HEK293T (cell line): ENCODE data around the gene CMPK1.

Experiments
- CTCF ChIA-PET: fragments of 350-600 bp; formaldehyde crosslinking; extraction: SDS; loops from one replicate; lab custom pipeline; 2021; ENCODE audit warnings: antibody characterized with exemption, inconsistent platforms; lab: Yijun Ruan, JAX
- POLR2A ChIA-PET: fragments of 350-600 bp; formaldehyde crosslinking; extraction: SDS; loops from one replicate; lab custom pipeline; 2020; ENCODE audit warnings: antibody characterized with exemption, inconsistent platforms; lab: Yijun Ruan, JAX
- DNase-seq: peaks from one replicate; pipeline ENCODE4 v3.0.0; 2012; ENCODE audit warnings: mixed read lengths; ENCODE audit errors: extremely low spot score
- ARNT ChIP-seq: fragments of 450-650 bp; IDR thresholded peaks from 2 replicates; pipeline ENCODE4 v1.6.1; 2017; ENCODE audit warnings: mild to moderate bottlenecking
- BHLHE40 ChIP-seq: fragments of 450-650 bp; IDR thresholded peaks from 2 replicates; pipeline ENCODE4 v1.6.1; 2016; ENCODE audit warnings: mild to moderate bottlenecking, moderate library complexity, borderline replicate concordance
- CTBP1 ChIP-seq: fragments of 450-650 bp; IDR thresholded peaks from 2 replicates; pipeline ENCODE4 v1.6.1; 2016; ENCODE audit warnings: borderline replicate concordance
- ELF4 ChIP-seq: fragments of 450-650 bp; IDR thresholded peaks from 2 replicates; pipeline ENCODE4 v1.6.1; 2017; ENCODE audit warnings: antibody characterized with exemption
- FOXA1 ChIP-seq: fragments of 450-650 bp; IDR thresholded peaks from 2 replicates; pipeline ENCODE4 v1.6.1; 2016; ENCODE audit warnings: mild to moderate bottlenecking
- FOXK2 ChIP-seq: fragments of 450-650 bp; IDR thresholded peaks from 2 replicates; pipeline ENCODE4 v1.6.1; 2016; ENCODE audit warnings: mild to moderate bottlenecking
- FOXM1 ChIP-seq: fragments of 450-650 bp; IDR thresholded peaks from 2 replicates; pipeline ENCODE4 v1.6.1; 2017; ENCODE audit warnings: mild to moderate bottlenecking, borderline replicate concordance
- HDGF ChIP-seq: fragments of 450-650 bp; IDR thresholded peaks from 2 replicates; pipeline ENCODE4 v1.6.1; 2017; ENCODE audit warnings: antibody characterized with exemption, borderline replicate concordance
- L3MBTL2 ChIP-seq: fragments of 450-650 bp; conservative IDR thresholded peaks from 2 replicates; pipeline ENCODE4 v1.6.1; 2016; ENCODE audit warnings: mild to moderate bottlenecking
- LEF1 ChIP-seq: fragments of 450-650 bp; IDR thresholded peaks from 2 replicates; pipeline ENCODE4 v1.6.1; 2017; ENCODE audit warnings: mild to moderate bottlenecking, borderline replicate concordance
- NFRKB ChIP-seq: fragments of 450-650 bp; IDR thresholded peaks from 2 replicates; pipeline ENCODE4 v1.6.1; 2016; ENCODE audit warnings: mild to moderate bottlenecking, moderate library complexity
- PKNOX1 ChIP-seq: fragments of 450-650 bp; IDR thresholded peaks from 2 replicates; pipeline ENCODE4 v1.6.1; 2016
- SP1 ChIP-seq: fragments of 450-650 bp; IDR thresholded peaks from 2 replicates; pipeline ENCODE4 v1.6.1; 2017
- SUZ12 ChIP-seq: fragments of 450-650 bp; IDR thresholded peaks from 2 replicates; pipeline ENCODE4 v1.6.1; 2016; ENCODE audit warnings: mild to moderate bottlenecking
- TARDBP ChIP-seq: fragments of 450-650 bp; IDR thresholded peaks from 2 replicates; pipeline ENCODE4 v1.6.1; 2016
- ZNF384 ChIP-seq: fragments of 450-650 bp; IDR thresholded peaks from 2 replicates; pipeline ENCODE4 v1.6.1; 2016

The CMPK1 gene

GRCh38 chr1:47389731-47390130, 56.1 kb downstream of the CMPK1 start:
- CTCF ChIA-PET = interaction anchor here (0.6 to 3.3 kb wide), 12 partner anchors 8 to 366 kb away, joined by 3 to 29 read pairs (median 5); partner anchors contain the start of gene FOXD2
- POLR2A ChIA-PET = interaction anchor here (0.8 kb wide), 1 partner anchor 336 kb away, joined by 3 read pairs; no protein-coding TSS in a partner anchor
- DNase-seq = no peak
- TF ChIP-seq SUZ12 (no peak), ARNT (no peak), PKNOX1 (no peak), HDGF (no peak), L3MBTL2 (no peak), BHLHE40 (no peak), LEF1 (no peak), CTBP1 (no peak), FOXK2 (no peak), TARDBP (no peak), NFRKB (no peak)

DNA sequence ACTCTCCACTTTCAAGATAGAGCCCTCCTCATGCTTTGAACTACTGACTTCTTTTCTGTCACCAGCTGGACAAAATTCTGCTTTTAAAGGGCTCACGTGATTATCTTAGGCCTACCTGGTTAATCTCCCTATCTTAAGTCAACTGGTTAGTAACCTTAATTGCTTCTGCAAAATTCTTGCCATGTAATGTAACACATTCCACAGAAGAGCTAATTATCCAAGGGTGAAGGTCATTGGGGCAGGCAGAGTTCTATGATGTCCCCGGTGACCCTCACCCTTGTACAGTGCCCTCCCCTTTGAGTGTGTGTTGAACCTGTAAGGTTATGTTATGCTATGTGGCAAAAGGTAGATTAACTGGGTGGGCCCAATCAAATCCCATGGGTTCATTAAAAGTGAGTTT, 57.3 kb downstream of the CMPK1 start:
- no peak for TF ChIP-seq FOXM1
- no peak for TF ChIP-seq FOXK2
- TF ChIP-seq FOXA1 = no peak
- TF ChIP-seq BHLHE40 = no peak
- TF ChIP-seq L3MBTL2 = no peak
- TF ChIP-seq SUZ12 = no peak
- no peak for TF ChIP-seq TARDBP
- TF ChIP-seq ZNF384 = no peak
- TF ChIP-seq ARNT = no peak
- TF ChIP-seq ELF4 = no peak
- TF ChIP-seq LEF1 = no peak
- TF ChIP-seq NFRKB = no peak
- no peak for TF ChIP-seq SP1
- TF ChIP-seq PKNOX1 = no peak
- no peak for TF ChIP-seq CTBP1
- TF ChIP-seq HDGF = no peak
- ChIA-PET CTCF (interaction anchor here (0.6 to 3.3 kb wide), 2 partner anchors 211 to 335 kb away, joined by 4 to 29 read pairs; no protein-coding TSS in a partner anchor), POLR2A (no interaction called here)
- no peak for DNase-seq

GRCh38 chr1:47393141-47393540, 59.6 kb downstream of the CMPK1 start:
- POLR2A ChIA-PET = no interaction called here
- no peak for TF ChIP-seq FOXK2
- TF ChIP-seq FOXA1 = no peak
- TF ChIP-seq FOXM1 = no peak
- no peak for TF ChIP-seq LEF1
- TF ChIP-seq SP1 = no peak
- TF ChIP-seq ARNT = no peak
- TF ChIP-seq L3MBTL2 = no peak
- no peak for TF ChIP-seq PKNOX1
- TF ChIP-seq BHLHE40 = no peak
- TF ChIP-seq ELF4 = no peak
- no peak for TF ChIP-seq SUZ12
- no peak for TF ChIP-seq HDGF
- TF ChIP-seq NFRKB = no peak
- TF ChIP-seq CTBP1 = no peak
- TF ChIP-seq ZNF384 = no peak
- no peak for DNase-seq
- CTCF ChIA-PET = no interaction called here

DNA sequence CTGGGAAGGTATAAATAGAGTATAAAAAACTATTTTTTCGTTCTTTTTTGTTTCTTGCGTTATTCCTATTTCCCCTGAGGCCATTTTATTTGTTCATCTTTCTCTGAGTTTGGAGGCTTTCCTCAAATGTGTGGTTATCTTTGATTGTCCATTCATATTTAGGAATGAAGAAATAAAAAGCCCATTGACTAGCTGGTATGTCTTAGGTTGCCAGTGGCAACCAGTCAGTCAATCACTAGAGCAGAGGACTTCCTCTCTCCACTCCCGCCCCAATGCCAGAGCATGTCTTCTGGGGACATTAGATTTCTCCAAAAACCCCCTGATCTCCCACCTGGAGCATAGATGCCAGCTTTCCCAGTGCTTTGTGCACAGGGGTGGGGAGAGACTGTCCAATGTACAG, 61.8 kb downstream of the CMPK1 start:
- DNase-seq = no peak
- TF ChIP-seq FOXM1 (no peak), SUZ12 (no peak), NFRKB (no peak), PKNOX1 (no peak), HDGF (no peak), ZNF384 (no peak), LEF1 (no peak), L3MBTL2 (no peak)
- POLR2A ChIA-PET = no interaction called here
- CTCF ChIA-PET = interaction anchor here (0.7 kb wide), 1 partner anchor 373 kb away, joined by 3 read pairs; no protein-coding TSS in a partner anchor

DNA sequence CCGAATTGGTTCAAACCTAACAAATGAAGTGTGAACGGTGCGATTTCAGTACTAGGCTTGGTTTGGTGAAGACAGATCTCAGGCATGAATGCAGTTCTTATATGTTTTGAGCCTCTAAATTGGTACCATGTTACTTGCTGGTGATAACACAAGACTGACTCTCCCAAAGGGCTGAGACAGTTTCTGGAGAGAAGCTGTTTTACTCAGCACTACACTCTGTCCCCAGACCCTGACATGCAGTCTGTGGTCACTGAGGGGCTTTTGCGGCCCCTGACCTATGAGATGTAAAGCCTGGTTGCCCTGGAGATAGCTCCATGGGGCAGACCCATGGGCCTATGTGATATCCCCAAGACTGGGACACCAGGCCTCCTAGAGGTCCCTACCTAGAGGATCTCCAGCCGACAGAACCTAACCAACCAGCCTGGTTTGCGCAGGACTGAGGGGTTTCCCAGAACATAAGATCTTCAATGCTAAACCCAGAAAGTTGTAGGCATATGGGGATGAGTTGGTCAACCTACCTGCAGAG, 63.1 kb downstream of the CMPK1 start:
- ChIA-PET POLR2A (no interaction called here), CTCF (no interaction called here)
- DNase-seq = no peak
- TF ChIP-seq HDGF (no peak), NFRKB (no peak), BHLHE40 (no peak), LEF1 (no peak), CTBP1 (no peak), L3MBTL2 (no peak)
